GM12801 (cell line): ENCODE data around the gene COX5B.

Experiments
- TF ChIP-seq, protein P1 (sequence below): IDR thresholded peaks from one replicate; pipeline ENCODE4 v1.5.1; 2011; ENCODE audit warnings: control low read depth; ENCODE audit not compliant: insufficient read length; ENCODE audit errors: extremely low read depth

The COX5B gene

DNA sequence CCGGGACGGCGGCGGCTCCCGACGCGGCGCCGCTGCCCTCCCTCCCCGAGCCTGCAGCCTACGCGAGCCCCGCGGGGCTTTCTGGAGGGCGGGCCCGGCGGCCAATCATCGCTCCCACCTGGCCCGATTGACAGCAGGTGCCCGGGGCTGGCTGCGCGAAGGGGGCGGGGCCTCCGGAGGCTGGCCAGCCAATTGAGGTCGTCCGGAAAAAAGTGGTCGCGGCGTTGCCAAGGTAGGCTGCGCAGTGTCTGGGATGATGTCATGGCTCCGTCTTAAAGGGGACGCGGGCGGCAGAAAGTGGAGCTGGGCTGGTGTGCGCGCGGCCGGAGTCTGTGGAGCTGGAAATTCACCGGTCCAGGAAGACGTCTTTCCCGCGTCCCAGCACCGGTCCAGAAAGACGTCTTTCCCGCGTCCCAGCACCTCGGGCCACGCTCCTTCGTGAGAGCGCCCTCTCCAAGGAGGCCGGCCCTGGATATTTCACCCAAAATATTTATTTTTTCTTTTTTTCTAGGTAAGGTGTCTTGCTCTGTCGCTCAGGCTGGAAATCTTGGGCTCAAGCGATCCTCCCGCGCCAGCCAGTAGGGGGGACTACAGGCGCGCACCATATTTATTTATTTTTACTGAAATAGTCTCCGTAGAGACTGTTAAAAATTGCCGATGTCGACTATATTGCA lies 18.2 kb downstream of the COX5B start, which contains the start of gene ACTR1B:
Gene ACTR1B, minus strand, starts transcription at position 83 of the 674 bp plus-strand sequence. CDS start 154 bp downstream, outside the sequence.
- TF ChIP-seq, protein P1, sequence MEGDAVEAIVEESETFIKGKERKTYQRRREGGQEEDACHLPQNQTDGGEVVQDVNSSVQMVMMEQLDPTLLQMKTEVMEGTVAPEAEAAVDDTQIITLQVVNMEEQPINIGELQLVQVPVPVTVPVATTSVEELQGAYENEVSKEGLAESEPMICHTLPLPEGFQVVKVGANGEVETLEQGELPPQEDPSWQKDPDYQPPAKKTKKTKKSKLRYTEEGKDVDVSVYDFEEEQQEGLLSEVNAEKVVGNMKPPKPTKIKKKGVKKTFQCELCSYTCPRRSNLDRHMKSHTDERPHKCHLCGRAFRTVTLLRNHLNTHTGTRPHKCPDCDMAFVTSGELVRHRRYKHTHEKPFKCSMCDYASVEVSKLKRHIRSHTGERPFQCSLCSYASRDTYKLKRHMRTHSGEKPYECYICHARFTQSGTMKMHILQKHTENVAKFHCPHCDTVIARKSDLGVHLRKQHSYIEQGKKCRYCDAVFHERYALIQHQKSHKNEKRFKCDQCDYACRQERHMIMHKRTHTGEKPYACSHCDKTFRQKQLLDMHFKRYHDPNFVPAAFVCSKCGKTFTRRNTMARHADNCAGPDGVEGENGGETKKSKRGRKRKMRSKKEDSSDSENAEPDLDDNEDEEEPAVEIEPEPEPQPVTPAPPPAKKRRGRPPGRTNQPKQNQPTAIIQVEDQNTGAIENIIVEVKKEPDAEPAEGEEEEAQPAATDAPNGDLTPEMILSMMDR = no peak

DNA sequence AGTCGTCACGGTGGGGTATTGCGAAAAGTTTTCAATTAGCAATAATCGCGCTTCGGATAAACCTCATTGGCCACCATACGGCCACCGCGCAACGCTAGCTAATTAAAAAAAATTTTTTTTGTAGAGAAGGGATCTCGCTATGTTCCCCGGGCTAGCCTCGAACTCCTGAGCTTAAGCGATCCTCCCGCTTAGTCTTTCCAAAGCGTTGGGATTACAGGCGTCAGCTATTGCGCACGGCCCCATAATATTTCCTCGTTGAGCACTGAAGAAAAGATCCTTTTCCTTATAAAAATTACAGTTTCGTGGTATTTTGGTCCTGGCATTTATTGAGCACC lies 18.7 kb downstream of the COX5B start:
- TF ChIP-seq, protein P1 = no peak

DNA sequence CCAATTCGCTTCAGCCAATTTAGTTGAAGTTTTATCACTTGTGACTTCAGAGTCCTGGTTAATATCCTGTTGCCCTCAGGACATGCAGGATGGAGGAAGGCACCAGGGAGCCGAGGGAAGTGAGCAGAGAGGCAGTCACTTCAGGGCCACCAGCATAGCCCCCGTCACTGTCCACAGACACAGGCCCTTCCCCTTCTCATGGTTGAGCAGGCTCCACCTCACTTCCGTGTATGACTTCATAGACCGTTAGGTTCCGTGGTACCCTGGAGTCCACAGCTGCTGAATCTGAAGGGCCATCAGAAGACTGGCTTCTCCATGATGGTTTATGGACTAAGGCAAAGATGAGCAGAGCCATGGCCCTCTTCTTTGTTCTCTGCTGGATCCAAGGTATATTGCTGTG lies 23.6 kb downstream of the COX5B start, which contains the start of gene C2orf92:
Gene C2orf92, plus strand, starts transcription at position 266 of the 400 bp plus-strand sequence. Its CDS starts 76 bp downstream, at position 342.
- TF ChIP-seq, protein P1 = no peak

DNA sequence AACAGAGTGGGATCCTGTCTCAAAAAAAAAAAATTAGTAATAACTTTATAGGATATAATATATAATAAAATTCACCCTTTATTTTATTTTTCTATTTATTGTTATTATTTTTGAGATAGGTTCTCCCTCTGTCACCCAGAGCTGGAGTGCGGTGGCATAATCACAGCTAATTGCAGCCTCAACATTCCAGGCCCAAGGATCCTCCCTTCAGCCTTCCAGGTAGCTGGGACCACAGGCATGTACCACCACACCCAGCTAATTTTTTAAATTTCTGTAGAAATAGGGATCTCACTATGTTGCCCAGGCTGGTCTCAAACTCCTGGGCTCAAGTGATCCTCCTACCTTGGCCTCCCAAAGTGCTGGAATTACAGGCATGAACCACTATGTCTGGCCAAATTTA lies 24.6 kb downstream of the COX5B start:
- TF ChIP-seq, protein P1 = no peak

DNA sequence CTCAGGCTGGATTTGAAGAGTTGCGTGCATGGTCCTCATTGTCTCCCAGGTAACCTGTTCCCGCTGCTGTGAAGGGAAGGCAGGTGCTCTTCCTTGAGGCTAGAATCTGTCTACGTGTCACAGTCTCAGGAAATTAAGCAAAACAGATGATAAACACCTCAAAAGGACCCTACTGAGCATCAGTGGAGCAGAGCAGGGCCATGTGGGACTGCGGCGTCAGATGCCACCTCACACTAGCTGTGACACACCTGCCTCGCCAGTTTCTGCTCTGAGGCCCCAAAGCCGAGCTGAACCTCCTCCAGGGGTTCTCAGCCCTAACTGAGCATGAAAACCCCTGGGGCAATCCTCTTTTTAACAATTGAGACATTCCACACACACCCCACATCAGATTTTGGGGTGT lies 25.7 kb downstream of the COX5B start:
- TF ChIP-seq, protein P1 = no peak

DNA sequence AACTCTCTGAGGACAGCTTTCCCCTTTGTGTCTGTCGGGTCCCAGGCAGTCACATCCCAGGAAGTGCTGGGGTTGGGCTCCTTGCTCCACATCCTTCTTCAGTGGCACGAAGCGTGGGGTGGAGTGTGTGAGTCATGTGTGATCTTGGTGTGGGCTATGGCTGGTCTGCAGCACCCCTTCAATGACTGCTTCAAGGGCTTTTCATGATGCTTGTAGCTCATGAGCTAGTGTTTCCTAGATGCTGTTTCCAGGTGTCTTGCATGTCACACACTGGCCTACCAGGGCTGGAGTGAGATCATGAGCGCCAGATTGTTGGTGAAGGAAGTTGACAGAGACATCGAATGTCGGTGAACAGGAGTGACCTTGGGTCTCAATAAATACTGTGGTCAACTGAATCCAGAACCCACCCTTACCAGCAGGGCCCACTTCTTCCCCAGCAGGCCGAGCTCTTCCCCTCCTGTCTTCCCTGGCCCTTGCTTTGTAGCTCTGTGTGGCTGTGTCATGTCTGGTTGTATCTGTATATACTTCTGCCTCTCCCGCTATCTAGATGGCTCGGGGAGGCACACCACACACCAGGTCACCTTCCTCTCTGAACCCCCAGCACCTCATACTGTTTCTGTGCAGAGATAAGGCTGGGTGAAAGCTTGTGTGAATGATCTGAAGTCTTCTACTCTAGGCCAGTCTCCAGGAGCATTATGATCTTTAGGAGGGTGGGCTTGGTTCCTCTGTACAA lies 27.5 kb downstream of the COX5B start:
- TF ChIP-seq, protein P1 = no peak

DNA sequence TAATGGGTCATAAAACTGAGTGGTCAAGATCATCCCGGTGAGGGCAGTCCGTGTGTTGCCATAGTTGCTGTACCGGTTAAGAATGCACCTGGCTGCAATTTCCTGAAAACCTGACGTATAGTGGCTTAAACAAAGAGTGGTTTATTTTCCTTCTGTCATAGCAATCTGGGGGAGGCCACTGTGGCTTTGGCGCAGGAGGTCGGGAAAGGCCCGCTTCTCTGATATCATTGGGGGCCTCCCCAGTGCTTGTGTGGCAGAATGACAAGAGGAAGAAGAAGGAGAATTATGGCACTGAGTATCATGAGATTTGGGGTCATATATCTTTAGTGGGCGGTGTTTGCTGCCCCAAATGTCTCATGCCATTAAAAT lies 28.0 kb downstream of the COX5B start:
- TF ChIP-seq, protein P1 = no peak
